B cell (primary cell): ENCODE data around the gene NDUFS4. TPM values are rescaled to one million over a fixed set of nuclear protein-coding genes. Genes with fewer than 3 reads are reported as not detected.

Experiments used
- ATAC-seq: fragments of 200-7000 bp; cut with Tn5 transposase; one replicate; pipeline ENCODE4 v1.10.0; 2021; ENCODE audit warnings: low read depth, mild to moderate bottlenecking, moderate number of reproducible peaks, moderate library complexity
- CTCF ChIA-PET: fragments of 350-600 bp; sonication (Branson Sonifier 250); formaldehyde crosslinking; loops from one replicate; lab custom pipeline; 2021; ENCODE audit warnings: antibody characterized with exemption, inconsistent platforms; lab: Charles Lee
- POLR2A ChIA-PET: fragments of 350-600 bp; sonication (Branson Sonifier 250); formaldehyde crosslinking; loops from one replicate; lab custom pipeline; 2021; ENCODE audit warnings: antibody characterized with exemption; lab: Charles Lee
- DNase-seq: peaks from one replicate; pipeline ENCODE4 v3.0.0; 2013
- H2AFZ ChIP-seq: 2 replicates; pipeline ENCODE4 v1.6.1; 2012; ENCODE audit warnings: mild to moderate bottlenecking, low read depth, low read length; ENCODE audit not compliant: insufficient read depth, poor library complexity, severe bottlenecking
- H3K27ac ChIP-seq, 2 donors: 1 replicate in 1 of 2; 2 replicates in 1 of 2; pipeline ENCODE4 v1.5.1; 2012 to 2013; ENCODE audit warnings: low read length in 2 of 2, mild to moderate bottlenecking in 2 of 2, moderate library complexity in 1 of 2
- H3K27me3 ChIP-seq, 4 experiments: fragments of 200-600 bp in 1 of 4; sonication (generic) in 1 of 4; replicated peaks in 1 of 4; 1 replicate in 2 of 4; 2 replicates in 2 of 4; pipeline versions ENCODE4 v1.6.1 to v1.7.0; 2013 to 2016; ENCODE audit warnings: low read length in 3 of 4, mild to moderate bottlenecking in 2 of 4, mixed read lengths in 1 of 4, moderate library complexity in 1 of 4; ENCODE audit not compliant: insufficient read depth in 4 of 4, control insufficient read depth in 3 of 4; ENCODE audit errors: control extremely low read depth in 1 of 4
- H3K36me3 ChIP-seq, 2 experiments: replicated peaks in 1 of 2; 1 replicate in 1 of 2; 2 replicates in 1 of 2; pipeline versions ENCODE4 v1.6.1 to v1.7.1; 2013; ENCODE audit warnings: low read length in 1 of 2; ENCODE audit not compliant: insufficient read depth in 2 of 2, control insufficient read depth in 1 of 2; ENCODE audit errors: control extremely low read depth in 1 of 2, extremely low read depth in 1 of 2
- H3K4me1 ChIP-seq, 2 donors: fragments of 200-600 bp in 1 of 2; sonication (generic) in 1 of 2; 1 replicate in 1 of 2; 2 replicates in 1 of 2; pipeline versions ENCODE4 v1.5.1 to v1.6.1; 2013 to 2017; ENCODE audit warnings: low read length in 2 of 2; ENCODE audit not compliant: control insufficient read depth in 2 of 2, insufficient read depth in 2 of 2
- H3K4me2 ChIP-seq: replicated peaks from 2 replicates; pipeline ENCODE3; 2012; ENCODE audit warnings: mild to moderate bottlenecking, low read depth, low read length; ENCODE audit not compliant: poor library complexity, severe bottlenecking
- H3K4me3 ChIP-seq, 5 experiments: fragments of 200-600 bp in 1 of 5; sonication (generic) in 1 of 5; 1 replicate in 3 of 5; 2 replicates in 2 of 5; pipeline versions ENCODE4 v1.5.1 to v1.7.0; 2011 to 2016; ENCODE audit warnings: low read length in 4 of 5, mild to moderate bottlenecking in 4 of 5, low read depth in 2 of 5, control low read depth in 1 of 5, moderate library complexity in 1 of 5; ENCODE audit not compliant: insufficient read depth in 1 of 5; ENCODE audit errors: control extremely low read depth in 1 of 5, extremely low read depth in 1 of 5
- H3K79me2 ChIP-seq: fragments of 200-600 bp; sonication (generic); one replicate; pipeline ENCODE4 v1.6.0; 2016; ENCODE audit warnings: low read length; ENCODE audit not compliant: control insufficient read depth, insufficient read depth
- H3K9ac ChIP-seq: fragments of 200-600 bp; sonication (generic); 2 replicates; pipeline ENCODE4 v1.6.1; 2017; ENCODE audit warnings: mild to moderate bottlenecking, low read length, moderate library complexity
- H3K9me3 ChIP-seq, 3 donors: one replicate each; pipeline versions ENCODE4 v1.6.1 to v1.7.1; 2013; ENCODE audit warnings: low read length in 2 of 3; ENCODE audit not compliant: control insufficient read depth in 2 of 3, insufficient read depth in 1 of 3; ENCODE audit errors: control extremely low read depth in 1 of 3
- H4K20me1 ChIP-seq: 2 replicates; pipeline ENCODE4 v1.6.0; 2012; ENCODE audit warnings: mild to moderate bottlenecking, low read length; ENCODE audit not compliant: insufficient read depth, control insufficient read depth, poor library complexity, severe bottlenecking
- H3K27ac Mint-ChIP-seq: one replicate; pipeline ENCODE4 v1.8.0; 2021; ENCODE audit warnings: mixed read lengths
- H3K27me3 Mint-ChIP-seq: one replicate; pipeline ENCODE4 v1.8.0; 2021; ENCODE audit warnings: mixed read lengths
- H3K4me1 Mint-ChIP-seq: one replicate; pipeline ENCODE4 v1.8.0; 2021; ENCODE audit warnings: mixed read lengths
- H3K4me3 Mint-ChIP-seq: one replicate; pipeline ENCODE4 v1.8.0; 2021; ENCODE audit warnings: mixed read lengths
- H3K9me3 Mint-ChIP-seq: one replicate; pipeline ENCODE4 v1.8.0; 2022; ENCODE audit warnings: mixed read lengths; ENCODE audit not compliant: insufficient read depth
- EZH2 ChIP-seq: IDR thresholded peaks from 2 replicates; pipeline ENCODE4 v1.6.1; 2012; ENCODE audit warnings: borderline replicate concordance, low read depth, mild to moderate bottlenecking, moderate library complexity, low read length; ENCODE audit not compliant: insufficient read depth, poor library complexity, severe bottlenecking
- WGBS: methylation state at CpG from one replicate; pipeline ENCODE4 v1.1.5; 2013; ENCODE audit warnings: missing lambda C conversion rate; ENCODE audit not compliant: insufficient coverage; 5-methylcytosine and 5-hydroxymethylcytosine counted together
- intact Hi-C: fragments of 100-400 bp; cut with micrococcal nuclease; formaldehyde crosslinking; loops from one replicate; pipeline ENCODE4 v1.10.0; 2022
- polyA plus RNA-seq: library from polyadenylated mRNA; depleted of rRNA; stranded (reverse); fragments of >200 nt; gene quantifications from 2 replicates; pipeline ENCODE4 v1.2.3, GENCODE V29; 2012
- total RNA-seq, 2 donors: library from RNA; stranded (reverse); fragments of 120-200 nt in 1 of 2; gene quantifications; 1 replicate in 1 of 2; 2 replicates in 1 of 2; pipeline versions ENCODE4 v1.2.3 to v1.2.4, GENCODE V29; 2013 to 2022
- TF ChIP-seq, protein P1 (sequence below): fragments of 200-600 bp; IDR thresholded peaks from one replicate; pipeline ENCODE4 v1.8.0; 2022; ENCODE audit warnings: antibody characterized with exemption, mild to moderate bottlenecking

Gene NDUFS4
- total and polyA plus RNA-seq, 2 donors (not counting 1 experiment from before 2014, with no cell fraction given) = 24.0 to 29.0 TPM

DNA sequence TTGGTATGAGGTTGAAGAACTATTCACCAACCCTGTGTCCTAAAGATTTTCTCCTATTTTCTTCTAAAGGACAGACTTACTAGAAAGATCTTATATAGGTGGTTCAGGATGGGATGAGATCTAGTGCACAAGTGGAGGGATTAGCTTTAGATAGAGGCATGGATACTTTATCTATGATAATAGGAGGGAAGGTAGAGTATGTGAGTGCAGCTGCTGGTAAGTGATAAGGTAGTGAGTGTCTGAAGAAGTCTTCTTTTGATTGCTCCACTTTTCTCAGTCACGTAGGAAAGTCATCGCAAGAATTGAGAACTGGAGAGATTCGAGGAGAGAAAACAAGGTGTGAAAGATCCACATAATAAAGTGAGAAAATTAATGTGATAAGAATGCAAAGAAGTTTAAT is 6.0 kb upstream of the NDUFS4 start:
- H4K20me1 ChIP-seq = no peaks in the 10 kb centered on the region
- TF ChIP-seq EZH2 = no peak
- TF ChIP-seq, protein P1, sequence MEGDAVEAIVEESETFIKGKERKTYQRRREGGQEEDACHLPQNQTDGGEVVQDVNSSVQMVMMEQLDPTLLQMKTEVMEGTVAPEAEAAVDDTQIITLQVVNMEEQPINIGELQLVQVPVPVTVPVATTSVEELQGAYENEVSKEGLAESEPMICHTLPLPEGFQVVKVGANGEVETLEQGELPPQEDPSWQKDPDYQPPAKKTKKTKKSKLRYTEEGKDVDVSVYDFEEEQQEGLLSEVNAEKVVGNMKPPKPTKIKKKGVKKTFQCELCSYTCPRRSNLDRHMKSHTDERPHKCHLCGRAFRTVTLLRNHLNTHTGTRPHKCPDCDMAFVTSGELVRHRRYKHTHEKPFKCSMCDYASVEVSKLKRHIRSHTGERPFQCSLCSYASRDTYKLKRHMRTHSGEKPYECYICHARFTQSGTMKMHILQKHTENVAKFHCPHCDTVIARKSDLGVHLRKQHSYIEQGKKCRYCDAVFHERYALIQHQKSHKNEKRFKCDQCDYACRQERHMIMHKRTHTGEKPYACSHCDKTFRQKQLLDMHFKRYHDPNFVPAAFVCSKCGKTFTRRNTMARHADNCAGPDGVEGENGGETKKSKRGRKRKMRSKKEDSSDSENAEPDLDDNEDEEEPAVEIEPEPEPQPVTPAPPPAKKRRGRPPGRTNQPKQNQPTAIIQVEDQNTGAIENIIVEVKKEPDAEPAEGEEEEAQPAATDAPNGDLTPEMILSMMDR = no peak
- DNase-seq (no peak), ATAC-seq (no peak)
- H3K9me3 ChIP-seq = peaks cover 0 to 5% (median 0%) of the 10 kb centered on the region in 3 donors
- no peak overlapping the region for H3K4me2 ChIP-seq
- ChIA-PET POLR2A (no interaction called here), CTCF (no interaction called here)
- Mint-ChIP-seq H3K4me3 (no peak overlapping the region), H3K4me1 (no peaks in the 10 kb centered on the region), H3K9me3 (peaks cover 2% of the 10 kb centered on the region), H3K27ac (no peak overlapping the region), H3K27me3 (peaks cover 55% of the 10 kb centered on the region)
- no peak overlapping the region for H3K4me3 ChIP-seq
- H2AFZ ChIP-seq = no peak overlapping the region
- H3K79me2 ChIP-seq = no peaks in the 10 kb centered on the region
- intact Hi-C loops = no loop called here
- H3K9ac ChIP-seq = no peak overlapping the region
- H3K27me3 ChIP-seq = peaks cover 0 to 14% (median 3%) of the 10 kb centered on the region in 4 experiments
- no peak overlapping the region for H3K27ac ChIP-seq
- no peaks in the 10 kb centered on the region for H3K36me3 ChIP-seq
- no peaks in the 10 kb centered on the region for H3K4me1 ChIP-seq
- WGBS = 95% methylated on average over 3 of the region's 3 CpGs

DNA sequence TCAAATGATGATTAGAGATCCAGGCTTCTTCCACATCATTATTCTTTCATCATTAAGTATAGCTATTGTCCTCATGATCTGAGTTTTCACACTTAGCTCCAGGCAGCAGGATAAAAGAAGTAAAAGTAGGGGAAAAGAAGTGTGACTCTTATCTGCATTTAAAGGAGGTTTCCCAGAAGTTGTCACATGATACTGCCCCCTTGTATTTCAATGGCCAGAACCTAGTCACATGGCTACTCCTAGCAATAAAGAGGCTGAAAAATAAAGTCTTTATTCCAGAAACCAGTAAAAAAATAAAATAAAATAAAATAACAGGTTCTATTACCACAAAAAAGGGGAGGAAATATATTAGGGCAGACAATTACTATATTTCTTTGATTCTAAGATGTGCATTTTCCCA is 5.3 kb upstream of the NDUFS4 start:
- Mint-ChIP-seq H3K4me3 (no peak overlapping the region), H3K27me3 (peaks cover 57% of the 10 kb centered on the region), H3K27ac (no peak overlapping the region), H3K4me1 (peaks cover under 1% of the 10 kb centered on the region), H3K9me3 (peaks cover 2% of the 10 kb centered on the region)
- H3K36me3 ChIP-seq = no peaks in the 10 kb centered on the region
- ATAC-seq = no peak
- H3K27ac ChIP-seq = no peak overlapping the region
- intact Hi-C loops = no loop called here
- H4K20me1 ChIP-seq = no peaks in the 10 kb centered on the region
- no peak overlapping the region for H3K9ac ChIP-seq
- TF ChIP-seq EZH2 = no peak
- TF ChIP-seq, protein P1 = no peak
- no peak overlapping the region for H3K4me3 ChIP-seq
- no peak overlapping the region for H3K4me2 ChIP-seq
- ChIA-PET CTCF (no interaction called here), POLR2A (no interaction called here)
- no peak for DNase-seq
- peaks cover 0 to 14% (median 3%) of the 10 kb centered on the region in 4 experiments for H3K27me3 ChIP-seq
- peaks cover 3% of the 10 kb centered on the region for H3K79me2 ChIP-seq
- peaks cover 0 to 7% (median 0%) of the 10 kb centered on the region in 3 donors for H3K9me3 ChIP-seq
- H3K4me1 ChIP-seq = peaks cover 0 to 2% of the 10 kb centered on the region in 2 donors
- H2AFZ ChIP-seq = no peak overlapping the region
